ENCODE measurements around the gene MKRN2OS. TPM values are rescaled to one million over a fixed set of nuclear protein-coding genes. Genes with fewer than 3 reads are reported as not detected.

The MKRN2OS gene
- total RNA-seq, 2 donors from 2014 or later, result not detected

- no peak for TF ChIP-seq CTCF (IDR thresholded peaks at IDR 0.05)
- Histone ChIP-seq H3K27ac (no peak overlapping the region), H3K36me3 (peaks cover 48% of the 10 kb centered on the region), H3K9me3 (peaks cover 3% of the 10 kb centered on the region), H3K27me3 (replicated peaks; ENCODE audit: insufficient read depth) (no peaks in the 10 kb centered on the region), H3K4me3 (no peak overlapping the region), H3K4me1 (ENCODE audit: control insufficient read depth in 1 of 2, low read depth in 2 of 2) (no peaks in the 10 kb centered on the region)
- DNase-seq (ENCODE audit: low spot score) (no peak), ATAC-seq (ENCODE audit: insufficient number of reproducible peaks, low FRiP score, low read depth) (no peak)
Observed at GRCh38 chr3:12569836-12570235, 24.5 kb upstream of the MKRN2OS start.

GRCh38 chr3:12568747-12569146 lies 23.4 kb upstream of the MKRN2OS start:
- H3K27ac ChIP-seq, result no peak overlapping the region
- H3K36me3 ChIP-seq, result peaks cover 37% of the 10 kb centered on the region
- no peak for ATAC-seq (ENCODE audit: insufficient number of reproducible peaks, low FRiP score, low read depth)

GRCh38 chr3:12566976-12567375 lies 21.7 kb upstream of the MKRN2OS start:
- Histone ChIP-seq H3K4me3 (no peak overlapping the region), H3K36me3 (peaks cover 20% of the 10 kb centered on the region)
- no peak for ATAC-seq (ENCODE audit: insufficient number of reproducible peaks, low FRiP score, low read depth)

More at GRCh38 chr3:12568747-12569146, 23.4 kb upstream of the MKRN2OS start:
- Histone ChIP-seq H3K4me3 (no peak overlapping the region), H3K9me3 (peaks cover 3% of the 10 kb centered on the region), H3K27me3 (replicated peaks; ENCODE audit: insufficient read depth) (no peaks in the 10 kb centered on the region), H3K4me1 (ENCODE audit: control insufficient read depth in 1 of 2, low read depth in 2 of 2) (no peaks in the 10 kb centered on the region)
- no peak for TF ChIP-seq CTCF (IDR thresholded peaks at IDR 0.05)
- DNase-seq (ENCODE audit: low spot score), result no peak

GRCh38 chr3:12562451-12562850 lies 17.2 kb upstream of the MKRN2OS start:
- H3K36me3 ChIP-seq, result no peaks in the 10 kb centered on the region
- peaks cover 3% of the 10 kb centered on the region for H3K9me3 ChIP-seq
- H3K4me3 ChIP-seq, result no peak overlapping the region
- ATAC-seq (ENCODE audit: insufficient number of reproducible peaks, low FRiP score, low read depth) (no peak), DNase-seq (ENCODE audit: low spot score) (no peak)
- H3K27ac ChIP-seq, result no peak overlapping the region
- H3K4me1 ChIP-seq (ENCODE audit: control insufficient read depth in 1 of 2, low read depth in 2 of 2), result peaks cover 17 to 43% of the 10 kb centered on the region in 2 donors
- TF ChIP-seq CTCF (IDR thresholded peaks at IDR 0.05), result no peak
- H3K27me3 ChIP-seq (replicated peaks; ENCODE audit: insufficient read depth), result no peaks in the 10 kb centered on the region

More at GRCh38 chr3:12566976-12567375, 21.7 kb upstream of the MKRN2OS start:
- Histone ChIP-seq H3K27me3 (replicated peaks; ENCODE audit: insufficient read depth) (no peaks in the 10 kb centered on the region), H3K9me3 (peaks cover 3% of the 10 kb centered on the region), H3K27ac (no peak overlapping the region), H3K4me1 (ENCODE audit: control insufficient read depth in 1 of 2, low read depth in 2 of 2) (peaks cover 3 to 7% of the 10 kb centered on the region in 2 donors)
- DNase-seq (ENCODE audit: low spot score), result no peak
- no peak for TF ChIP-seq CTCF (IDR thresholded peaks at IDR 0.05)

- ATAC-seq (ENCODE audit: insufficient number of reproducible peaks, low FRiP score, low read depth), result no peak
- DNase-seq (ENCODE audit: low spot score), result no peak
- TF ChIP-seq CTCF (IDR thresholded peaks at IDR 0.05), result no peak
- H3K4me1 ChIP-seq (ENCODE audit: control insufficient read depth in 1 of 2, low read depth in 2 of 2), result peaks cover 17 to 43% of the 10 kb centered on the region in 2 donors
- peak overlapping the region in 1 of 2 donors; percentile 11 for H3K27ac ChIP-seq
- H3K36me3 ChIP-seq, result no peaks in the 10 kb centered on the region
- no peaks in the 10 kb centered on the region for H3K27me3 ChIP-seq (replicated peaks; ENCODE audit: insufficient read depth)
- peaks cover under 1% of the 10 kb centered on the region for H3K9me3 ChIP-seq
- H3K4me3 ChIP-seq, result no peak overlapping the region
Observed at GRCh38 chr3:12561397-12561796, 16.1 kb upstream of the MKRN2OS start.
